Activated T-cell treated with anti-CD3 and anti-CD28 coated beads for 48 hours (primary cell): ENCODE data around the gene ARCN1.
"Not testable (repeated sequence)": the region's sequence is repeated elsewhere in the genome, so short reads cannot be mapped to it uniquely, and the experiment has no call there.

ENCODE experiments used
- DNase-seq: peaks from one replicate; pipeline ENCODE4 v3.0.0-alpha.2; 2020; ENCODE audit warnings: low read depth

ARCN1 gene

GRCh38 chr11:118544647-118545010 is 27.6 kb upstream of the ARCN1 start:
- DNase-seq: no peak

- DNase-seq: no peak
Measured at GRCh38 chr11:118545533-118545932, 26.7 kb upstream of the ARCN1 start.

- no peak for DNase-seq
Measured at GRCh38 chr11:118547132-118547531, 25.1 kb upstream of the ARCN1 start.

GRCh38 chr11:118552341-118552740 is 19.9 kb upstream of the ARCN1 start:
- no peak for DNase-seq

GRCh38 chr11:118560806-118561205 is 11.4 kb upstream of the ARCN1 start:
- DNase-seq: no peak

- no peak for DNase-seq
Measured at GRCh38 chr11:118565051-118565450, 7.2 kb upstream of the ARCN1 start.

GRCh38 chr11:118569670-118570069 is 2.5 kb upstream of the ARCN1 start:
- no peak for DNase-seq

- no peak for DNase-seq
Measured at GRCh38 chr11:118570787-118571186, 1.4 kb upstream of the ARCN1 start.

GRCh38 chr11:118571701-118572060 is 528 bp upstream of the ARCN1 start:
- peak; percentile 5 for DNase-seq

- DNase-seq: peak; percentile 18
Measured at GRCh38 chr11:118572981-118573550, 857 bp downstream of the ARCN1 start.

- no peak for DNase-seq
Measured at GRCh38 chr11:118574636-118575035, 2.4 kb downstream of the ARCN1 start.

- not testable (repeated sequence) for DNase-seq
Measured at GRCh38 chr11:118577995-118578394, 5.8 kb downstream of the ARCN1 start.

GRCh38 chr11:118581057-118581456 is 8.8 kb downstream of the ARCN1 start:
- DNase-seq: no peak

- DNase-seq: no peak
Measured at GRCh38 chr11:118587952-118588351, 15.7 kb downstream of the ARCN1 start.

GRCh38 chr11:118592616-118593367 is 20.6 kb downstream of the ARCN1 start:
- no peak for DNase-seq

GRCh38 chr11:118594984-118595383 is 22.8 kb downstream of the ARCN1 start:
- DNase-seq: not testable (repeated sequence)

GRCh38 chr11:118596224-118597146 is 24.3 kb downstream of the ARCN1 start:
- no peak for DNase-seq

- no peak for DNase-seq
Measured at GRCh38 chr11:118597556-118597955, 25.3 kb downstream of the ARCN1 start.

GRCh38 chr11:118602331-118602730 is 30.1 kb downstream of the ARCN1 start:
- DNase-seq: no peak

GRCh38 chr11:118603709-118604108 is 31.5 kb downstream of the ARCN1 start:
- not testable (repeated sequence) for DNase-seq

GRCh38 chr11:118604566-118604965 is 32.4 kb downstream of the ARCN1 start:
- DNase-seq: no peak

GRCh38 chr11:118605116-118605867 is 33.1 kb downstream of the ARCN1 start:
- DNase-seq: no peak
